Renal pelvis (tissue), 12 donors: ENCODE data around the gene PAGE4. TPM values are rescaled to one million over a fixed set of nuclear protein-coding genes. Genes with fewer than 3 reads are reported as not detected.

Experiments used
- DNase-seq: peaks from one replicate; pipeline ENCODE4 v3.0.0-alpha.2; 2013
- long read RNA-seq, 16 experiments: transcript quantifications; one replicate each; lab custom pipeline, GENCODE V29; 2026
- polyA plus RNA-seq, 3 donors: library from polyadenylated mRNA; unstranded; fragments of 120-200 nt; gene quantifications; one replicate each; pipeline ENCODE4 v1.2.1, GENCODE V29; 2013; ENCODE audit not compliant: insufficient read length in 3 of 3

PAGE4 gene, protein sequence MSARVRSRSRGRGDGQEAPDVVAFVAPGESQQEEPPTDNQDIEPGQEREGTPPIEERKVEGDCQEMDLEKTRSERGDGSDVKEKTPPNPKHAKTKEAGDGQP
- 1 to 10 TPM in 2 of 3 donors, under 1 TPM in 1; 0.61 to 1.6 (median 1.1) TPM for polyA plus RNA-seq
- long read RNA-seq, donor 1: 0 reads
- long read RNA-seq, donor 2: 0 reads
- long read RNA-seq, donor 3: 0 reads
- long read RNA-seq, donor 4: 0 reads
- long read RNA-seq, donor 5: 0 reads
- long read RNA-seq, donor 6: 0 reads
- long read RNA-seq, donor 7, partial matches to known transcripts: 0 of 1 reads
- long read RNA-seq, donor 7, other reads (novel, unspliced or antisense): 0 of 1 reads
- long read RNA-seq, donor 8: 0 reads
- long read RNA-seq, donor 9: 0 reads
- long read RNA-seq, donor 10, partial matches to known transcripts: 0 of 1 reads
- long read RNA-seq, donor 10, other reads (novel, unspliced or antisense): 0 of 1 reads
- long read RNA-seq, donor 11: 0 reads
- long read RNA-seq, donor 12: 0 reads
- long read RNA-seq, donor 13, transcript PAGE4-201 (5 exons, 499 nt): major isoform, 6 of 11 reads
- long read RNA-seq, donor 13, partial matches to known transcripts: 5 of 11 reads
- long read RNA-seq, donor 13, other reads (novel, unspliced or antisense): 0 of 11 reads
- long read RNA-seq, donor 14: 0 reads
- long read RNA-seq, donor 15: 0 reads
- long read RNA-seq, donor 16: 0 reads

DNA sequence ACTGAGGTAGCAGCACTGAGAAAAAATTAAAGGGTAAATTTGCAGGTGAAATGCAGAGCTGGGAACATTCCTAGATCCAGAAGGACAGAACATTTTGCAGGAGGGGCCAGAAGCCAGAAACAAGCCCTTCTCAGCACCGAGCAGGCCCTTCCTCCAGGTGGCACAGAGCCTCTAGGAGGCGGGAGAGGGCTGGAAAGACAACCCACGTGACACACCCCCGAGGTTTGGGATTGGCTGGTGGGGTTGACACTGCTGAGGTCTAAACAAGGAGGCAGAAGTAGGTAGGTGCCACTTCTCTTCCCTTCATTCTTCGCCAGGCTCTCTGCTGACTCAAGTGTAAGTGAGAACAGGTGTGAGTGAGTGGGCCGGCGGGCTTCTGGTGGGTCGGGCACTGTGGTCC, at the start of gene PAGE4:
TSS of gene PAGE4 (plus strand) at position 288 of the 400 bp plus-strand sequence. CDS start 1,126 bp downstream, outside the sequence.
- no peak for DNase-seq

DNA sequence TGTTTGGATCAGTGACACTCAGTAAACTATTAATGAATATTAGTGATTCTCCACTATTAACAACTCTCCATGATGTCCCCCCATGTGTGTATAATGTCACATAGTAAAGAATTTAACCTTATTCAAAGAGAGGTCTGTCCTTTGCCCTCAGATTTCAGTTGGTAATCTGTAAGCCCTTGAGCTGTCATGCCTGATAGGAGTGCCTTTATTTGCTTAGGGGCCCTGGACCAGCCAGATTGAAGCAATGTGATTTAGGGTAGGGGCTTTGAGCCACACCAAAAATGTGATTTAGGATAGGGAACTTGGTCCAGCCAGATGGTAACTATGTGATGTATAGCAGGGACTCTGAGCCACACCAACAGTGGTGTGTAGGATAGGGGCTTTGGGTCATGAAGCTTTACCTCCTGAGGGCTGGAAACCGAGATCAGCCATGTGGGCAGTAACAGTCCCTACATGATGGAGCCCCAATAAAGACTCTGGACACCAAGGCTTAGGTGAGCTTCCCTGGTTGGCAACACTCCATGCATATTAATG, 44.3 kb upstream of the PAGE4 start:
- DNase-seq: no peak

DNA sequence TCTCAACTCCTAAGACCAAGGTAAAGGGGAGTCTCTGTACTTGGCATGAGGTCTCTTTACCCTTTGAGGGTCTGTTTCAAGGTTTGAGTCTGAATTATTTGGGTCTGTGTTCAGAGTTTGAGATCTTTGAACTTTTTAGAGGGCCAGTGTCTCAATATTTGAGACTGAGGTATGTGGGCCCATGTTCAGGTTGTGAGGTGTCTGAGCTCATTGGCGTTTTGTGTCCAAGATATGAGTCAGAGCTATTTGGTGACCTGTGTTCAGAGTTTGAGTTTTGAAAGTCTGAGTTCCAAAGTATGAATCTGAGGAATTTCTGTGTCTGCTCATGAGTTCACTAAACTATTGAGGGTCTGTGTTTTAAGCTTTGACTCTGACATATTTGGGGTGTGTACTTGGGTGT, 36.7 kb upstream of the PAGE4 start:
- DNase-seq: no peak

DNA sequence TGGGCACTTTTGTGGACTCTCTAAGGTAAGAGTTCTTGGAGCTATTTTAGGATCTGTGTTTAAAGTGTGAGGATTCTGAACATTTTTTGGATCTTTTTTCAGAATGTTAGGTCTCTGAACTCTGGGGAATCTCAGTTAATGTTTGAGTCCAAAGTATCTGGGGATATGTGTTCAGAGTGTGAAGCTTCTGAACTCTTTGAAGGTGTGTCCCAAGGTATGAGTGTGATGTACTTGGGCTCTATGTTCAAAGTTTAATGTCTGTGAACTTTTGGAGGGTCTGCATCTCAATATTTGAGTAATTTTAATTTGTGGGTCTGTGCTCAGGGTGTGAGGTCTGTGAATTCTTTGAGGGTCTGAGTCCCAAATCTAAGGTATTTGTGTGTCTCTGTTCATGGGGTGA, 35.4 kb upstream of the PAGE4 start:
- DNase-seq: no peak

DNA sequence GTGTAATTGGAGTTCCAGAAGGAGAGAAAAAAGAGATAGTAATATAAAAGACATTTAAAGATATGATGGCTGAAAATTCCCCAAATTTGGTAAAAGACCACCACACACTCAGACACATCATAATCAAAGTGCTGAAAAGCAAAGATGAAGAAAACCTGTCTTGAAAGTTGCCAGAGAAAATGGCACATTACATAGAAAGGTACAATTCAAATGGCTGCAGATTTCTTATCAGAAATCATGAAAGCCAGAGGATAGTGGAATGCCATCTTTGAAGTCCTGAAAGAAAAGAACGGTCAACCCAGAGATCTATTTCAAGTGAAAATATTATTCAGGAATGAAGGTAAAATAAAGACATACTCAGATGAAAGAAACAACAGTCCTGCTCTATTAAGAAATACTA, 29.3 kb upstream of the PAGE4 start:
- DNase-seq: no peak

DNA sequence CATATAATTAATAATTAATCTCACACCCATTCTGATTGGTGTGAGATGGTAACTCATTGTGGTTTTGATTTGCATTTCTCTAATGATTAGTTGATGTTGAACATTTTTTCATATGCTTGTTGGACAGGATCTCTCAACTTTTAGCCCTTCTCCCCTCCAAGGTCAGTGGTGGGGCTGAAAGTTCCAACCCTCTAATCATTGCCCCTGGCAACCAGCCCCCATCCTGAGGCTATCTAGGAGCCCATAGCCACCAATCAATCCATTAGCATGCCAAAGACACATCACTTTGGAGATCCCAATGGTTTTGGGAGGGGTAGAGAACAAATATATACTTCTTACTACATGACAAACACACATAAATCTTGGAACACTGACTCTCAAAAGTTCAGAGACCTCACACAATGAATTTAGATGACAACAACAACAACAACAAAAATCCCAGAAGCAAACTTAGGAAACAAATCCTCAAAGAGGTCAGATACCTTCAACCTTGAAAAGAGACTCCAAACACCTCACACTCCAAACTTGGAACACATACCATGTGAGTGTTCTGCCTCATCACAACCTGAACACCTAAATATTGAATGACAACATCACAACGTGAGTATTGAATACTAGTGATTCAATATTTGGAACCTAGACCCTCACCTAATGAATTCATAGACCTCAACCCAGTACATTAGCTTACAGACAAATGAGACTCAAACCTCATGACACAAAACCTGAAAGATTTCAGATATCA, 19.0 kb upstream of the PAGE4 start:
- no peak for DNase-seq

DNA sequence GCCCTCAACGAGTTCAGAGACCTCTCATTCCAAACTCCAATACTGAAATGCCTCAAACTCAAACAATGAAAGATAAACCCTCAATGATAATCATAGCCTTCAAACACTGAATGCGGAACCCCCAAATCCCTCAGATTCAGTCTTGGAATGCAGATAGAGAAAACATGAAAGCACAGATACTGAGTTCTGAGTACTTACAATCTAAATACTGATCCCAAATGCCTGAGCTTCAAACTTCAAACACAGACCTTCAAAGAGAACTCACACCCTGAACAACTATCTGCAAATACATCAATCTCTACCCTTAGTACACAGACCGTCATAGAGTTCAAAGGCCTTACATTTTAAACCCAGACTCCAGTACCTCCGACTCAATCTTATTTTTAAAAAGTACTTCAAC, 16.9 kb upstream of the PAGE4 start:
- no peak for DNase-seq

DNA sequence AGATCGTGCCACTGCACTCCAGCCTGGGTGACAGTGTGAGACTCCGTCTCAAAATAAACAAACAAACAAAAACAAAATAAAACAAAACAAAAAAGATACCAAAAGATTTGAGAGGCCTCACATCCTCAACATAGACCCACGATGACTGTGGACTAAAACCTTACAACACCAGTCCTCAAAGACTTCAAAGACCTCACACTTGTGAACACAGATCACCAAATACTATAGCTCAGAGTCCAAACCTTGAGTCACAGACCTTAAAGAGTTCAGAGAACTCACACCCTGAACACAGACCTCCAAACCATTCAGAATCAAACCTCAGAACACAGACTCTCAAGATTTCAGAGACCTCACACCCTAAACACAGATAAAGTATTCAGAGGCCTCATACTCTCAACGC, 12.7 kb upstream of the PAGE4 start:
- no peak for DNase-seq

DNA sequence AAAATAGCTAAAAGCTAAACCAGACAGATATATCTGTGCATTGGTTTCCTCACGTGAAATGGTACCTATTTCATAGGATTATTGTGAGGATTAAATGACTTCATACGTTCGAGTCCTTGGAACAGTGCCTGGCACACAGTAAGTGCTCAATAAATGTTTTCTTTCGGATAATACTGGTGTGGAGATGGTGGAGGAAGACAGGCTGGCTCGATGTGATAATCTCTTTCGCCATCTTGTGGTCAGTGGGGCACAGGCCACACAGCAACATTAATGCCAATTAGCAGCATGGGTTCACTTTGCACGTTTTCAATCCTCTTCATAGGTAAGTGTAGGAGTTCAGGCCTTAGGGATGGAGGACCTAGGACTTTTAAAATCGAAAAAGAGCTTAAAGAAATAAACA, 9.3 kb downstream of the PAGE4 start:
- peak; percentile 29 for DNase-seq

DNA sequence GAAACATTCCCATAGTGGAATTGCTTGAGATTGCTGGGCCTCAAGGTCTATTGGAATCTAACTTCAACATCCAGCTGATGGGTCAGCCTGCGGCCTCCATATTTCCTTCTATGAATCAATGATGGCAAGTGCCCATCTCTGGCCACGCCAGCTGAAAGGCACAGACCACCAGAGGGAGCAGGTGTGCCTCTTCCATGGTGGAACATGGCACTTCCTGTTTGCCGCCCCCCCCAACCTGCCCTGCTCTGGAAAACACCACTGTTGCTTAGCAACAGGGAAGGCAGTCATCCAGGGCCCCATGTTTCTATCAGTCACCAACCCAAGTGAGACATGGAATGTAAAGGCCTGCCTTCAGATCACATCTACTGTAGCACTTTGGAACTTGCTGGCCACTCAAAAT, 11.6 kb downstream of the PAGE4 start:
- peak; percentile 78 for DNase-seq

DNA sequence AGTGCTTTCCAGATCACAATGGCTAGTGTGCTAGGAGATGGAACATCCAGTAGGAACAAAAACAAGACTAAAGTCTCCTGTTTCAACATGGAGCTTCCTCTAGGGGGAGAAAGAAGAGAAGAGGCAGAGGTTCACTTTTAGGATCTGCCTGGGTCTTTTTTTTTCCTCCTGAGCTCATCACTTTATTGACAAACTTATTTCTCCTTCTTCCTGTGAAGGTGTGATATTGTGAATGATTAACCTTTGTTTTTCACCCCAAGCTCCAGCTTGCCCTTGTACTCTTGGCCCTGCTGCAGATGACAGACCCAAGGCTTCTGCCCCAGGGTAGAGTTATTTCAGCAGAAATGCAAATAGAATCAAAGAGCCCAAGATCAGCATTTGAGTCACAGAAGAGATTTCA, 13.5 kb downstream of the PAGE4 start:
- DNase-seq: no peak

DNA sequence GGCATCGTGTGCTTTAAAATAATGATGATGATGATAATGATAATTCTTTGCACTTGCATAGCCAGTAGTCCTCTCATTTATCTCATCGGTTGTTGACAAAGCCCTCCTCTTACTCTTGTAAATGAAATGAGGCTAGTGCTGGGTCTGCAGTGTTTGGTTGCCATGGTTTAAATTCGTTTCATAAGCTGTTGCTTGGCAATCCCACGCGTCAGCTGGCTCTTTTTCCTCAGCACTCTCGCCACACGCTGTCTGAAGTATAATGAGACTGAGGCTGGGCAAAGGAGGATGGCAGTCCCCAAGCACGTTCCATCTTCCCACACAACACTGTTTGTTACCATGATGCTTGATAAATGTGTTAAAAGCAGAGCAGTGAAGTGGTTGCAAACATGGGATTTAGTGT, 15.5 kb downstream of the PAGE4 start:
- no peak for DNase-seq

DNA sequence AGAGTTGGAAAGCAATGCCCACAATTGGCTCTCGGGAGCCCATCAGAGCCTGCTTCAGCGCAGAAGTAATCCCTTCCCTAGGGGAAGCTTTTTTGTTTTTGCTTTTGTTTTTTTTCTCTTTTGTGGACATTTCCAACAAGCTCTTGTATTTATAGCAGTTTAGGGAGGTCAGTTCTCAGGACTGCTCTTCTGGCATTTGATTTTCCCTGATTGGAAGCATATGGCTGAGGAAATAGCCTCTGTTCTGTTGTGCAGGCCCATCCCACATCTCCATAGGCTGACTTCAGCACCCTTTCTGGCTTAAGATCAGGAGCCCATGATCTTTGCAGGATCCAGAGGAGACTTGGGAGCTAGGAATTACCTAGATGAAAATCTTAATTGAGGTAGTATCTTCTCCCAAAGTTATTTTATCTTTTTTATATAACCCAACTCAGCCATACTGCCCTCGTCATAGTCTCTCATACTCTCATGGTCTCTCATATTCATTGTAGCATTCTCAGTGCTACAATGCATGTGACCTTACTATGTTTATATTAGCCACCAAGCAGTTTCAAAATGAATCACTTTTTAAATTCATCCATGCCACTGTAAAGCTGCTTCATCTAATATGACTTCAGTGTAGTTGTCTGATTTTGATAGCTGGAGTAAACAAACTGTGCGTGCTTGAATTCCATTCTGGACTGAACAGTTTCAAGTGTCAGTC, 16.7 kb downstream of the PAGE4 start:
- peak; percentile 22 for DNase-seq

DNA sequence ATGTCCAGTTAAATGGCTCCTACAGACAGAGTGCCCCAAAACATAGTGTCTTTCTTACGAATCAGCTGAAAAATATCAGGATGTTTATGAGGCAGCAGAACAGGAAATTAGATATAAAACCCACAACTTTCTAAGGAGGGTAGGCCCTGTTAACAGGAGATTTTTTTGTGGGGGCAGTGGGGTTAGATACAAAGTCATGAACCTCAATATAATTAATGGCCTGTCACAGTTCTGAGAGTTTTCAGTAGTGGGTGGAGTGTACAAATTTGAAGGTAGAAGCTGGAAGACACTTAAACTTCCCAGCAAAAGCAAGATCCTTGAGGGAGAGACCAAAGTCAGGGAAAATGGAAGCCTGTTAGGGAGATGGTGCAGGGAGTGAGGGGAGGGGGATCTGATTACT, 17.4 kb downstream of the PAGE4 start:
- DNase-seq: peak; percentile 7

DNA sequence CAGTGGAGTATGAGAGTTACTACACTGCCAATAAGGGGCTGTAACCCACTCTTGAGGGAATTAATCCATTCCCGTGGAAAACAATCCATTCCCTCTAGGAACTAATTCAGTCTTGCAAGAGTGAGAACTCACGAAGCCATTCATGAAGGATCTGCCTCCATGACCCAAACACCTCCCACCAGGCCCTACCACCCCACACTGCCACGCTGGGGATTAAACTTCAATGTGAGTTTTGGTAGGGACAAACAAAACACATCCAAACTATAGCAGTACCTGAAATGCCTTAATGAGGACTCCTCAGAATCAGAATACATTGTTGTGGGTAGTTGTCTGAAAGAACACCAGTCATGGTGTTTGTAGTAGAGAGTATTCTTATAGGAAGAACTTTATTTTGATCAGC, 19.2 kb downstream of the PAGE4 start:
- no peak for DNase-seq

DNA sequence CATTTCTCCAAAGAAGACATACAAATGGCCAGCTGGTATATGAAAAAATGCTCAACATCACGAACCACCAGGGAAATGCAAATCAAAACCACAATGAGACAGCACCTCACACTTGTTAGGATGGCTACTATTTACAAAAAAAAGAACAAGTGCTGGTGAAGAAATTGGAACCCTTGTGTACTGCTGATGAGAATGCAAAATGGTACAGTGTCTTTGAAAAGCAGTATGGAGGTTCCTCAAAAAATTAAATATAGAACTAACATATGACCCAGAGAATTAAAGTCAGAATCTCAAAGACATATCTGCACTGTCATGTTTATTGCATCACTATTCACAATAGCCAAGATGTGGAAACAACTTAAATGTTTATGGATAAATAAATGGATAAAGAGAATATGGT, 20.9 kb downstream of the PAGE4 start:
- no peak for DNase-seq

DNA sequence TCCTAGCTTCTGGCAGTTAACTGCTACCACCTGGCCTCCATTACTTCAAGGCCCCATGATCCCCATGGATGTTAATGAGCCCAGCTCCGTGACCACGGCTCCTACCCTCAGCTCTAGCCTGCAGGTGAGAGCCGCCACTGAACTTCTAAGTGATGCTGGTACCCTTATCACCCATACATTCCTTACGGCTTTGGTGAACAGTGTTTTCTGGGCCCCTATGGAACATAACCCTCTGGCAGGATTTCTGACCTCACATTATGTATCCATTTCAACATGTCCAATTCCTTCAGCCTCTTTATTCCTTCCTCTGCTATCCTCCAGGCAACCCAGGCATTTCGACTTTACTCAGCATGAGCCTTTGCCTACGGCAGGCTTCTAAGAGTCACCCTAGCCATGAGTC, 24.6 kb downstream of the PAGE4 start:
- DNase-seq: no peak

DNA sequence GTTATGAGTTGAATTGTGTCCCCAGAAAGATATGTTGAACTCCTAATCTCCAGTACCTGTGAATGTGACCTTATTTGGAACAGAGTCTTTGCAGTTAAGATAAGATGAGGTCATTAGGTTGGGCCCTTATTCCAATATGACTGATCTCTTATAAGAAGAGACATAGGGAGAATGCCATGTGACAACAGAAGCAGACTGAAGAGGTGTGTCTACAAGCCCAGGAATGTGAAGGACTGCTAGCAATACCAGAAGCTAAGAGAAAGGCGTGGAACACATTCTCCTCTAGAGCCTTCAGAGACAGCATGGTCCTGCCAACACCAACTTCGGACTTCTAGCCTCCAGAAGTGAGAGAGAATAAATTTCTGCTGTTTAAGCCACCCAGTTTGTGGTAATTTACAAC, 27.7 kb downstream of the PAGE4 start:
- no peak for DNase-seq

DNA sequence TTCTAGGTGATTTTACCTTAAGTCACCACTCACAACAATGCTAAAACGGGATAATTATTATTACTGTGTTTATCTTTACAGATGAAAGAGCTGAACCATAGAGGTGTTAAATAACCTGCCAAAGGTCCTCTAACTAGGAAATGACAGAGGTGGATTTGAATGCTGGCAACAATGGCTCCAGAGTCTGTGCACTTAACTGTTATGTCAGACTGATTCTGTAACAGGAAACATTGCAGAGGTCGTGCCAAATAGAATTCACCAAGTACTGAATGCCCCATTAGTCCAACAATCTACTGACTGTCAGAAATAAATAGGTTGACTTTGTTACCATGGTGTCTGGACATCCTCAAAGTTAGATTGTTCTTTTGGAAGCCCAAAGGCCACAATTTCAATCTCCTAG, 29.2 kb downstream of the PAGE4 start:
- DNase-seq: no peak

DNA sequence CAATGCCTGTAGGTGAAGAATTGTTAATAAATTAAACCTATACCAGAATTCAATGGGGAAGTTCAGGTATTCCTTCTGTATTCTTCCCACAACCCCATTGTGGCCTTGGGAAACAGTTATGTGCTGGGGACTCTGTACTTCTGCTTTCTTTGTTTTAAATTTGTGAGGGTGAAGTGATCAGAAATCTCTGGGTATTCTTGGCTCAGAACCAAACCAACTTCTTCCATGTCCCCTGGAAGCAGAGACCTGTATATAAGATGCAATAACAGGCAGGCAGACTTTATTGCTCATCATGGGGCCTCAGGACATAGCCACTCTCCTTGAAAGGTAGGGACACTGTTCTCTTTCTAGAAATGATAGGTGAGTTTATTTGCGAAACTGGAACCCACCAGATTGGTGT, 30.4 kb downstream of the PAGE4 start:
- DNase-seq: no peak

DNA sequence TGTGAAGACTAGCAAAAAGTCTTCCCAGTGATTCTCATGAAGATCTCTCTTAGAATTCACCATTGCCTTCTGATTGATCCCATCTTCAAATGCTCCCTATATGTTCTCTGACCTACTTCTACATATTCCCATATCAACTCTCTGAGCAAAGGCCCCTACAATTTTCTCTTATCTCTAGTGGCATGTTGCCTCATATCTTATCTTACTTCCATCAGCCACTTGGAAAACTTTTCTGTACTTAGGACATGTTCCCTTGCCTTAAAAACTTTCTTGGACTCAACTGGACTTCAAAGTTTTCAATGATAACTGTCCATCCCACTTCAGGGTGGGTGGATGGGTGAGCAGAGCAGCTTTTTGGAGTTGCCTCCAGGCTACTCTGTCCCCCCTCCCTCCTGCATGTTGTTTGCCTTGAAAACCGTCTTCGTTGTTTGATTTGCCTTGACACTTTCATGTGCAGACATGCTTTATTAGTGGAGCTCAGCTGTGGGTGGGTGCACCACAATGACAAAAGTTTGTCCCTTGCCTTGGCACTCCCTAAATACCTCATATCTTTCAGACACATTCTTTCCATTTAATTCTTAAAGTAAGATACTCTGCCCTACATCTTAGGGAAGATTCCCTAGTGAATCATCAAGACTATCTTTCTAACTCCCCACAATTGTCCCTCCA, 31.9 kb downstream of the PAGE4 start:
- DNase-seq: no peak
